A549 (cell line): ENCODE data around the gene LUZP2.

ENCODE experiments used
- CTCF ChIP-seq: fragments of >200 bp; sonication (Bioruptor Twin); formaldehyde crosslinking; IDR thresholded peaks from 3 replicates; pipeline ENCODE4 v1.5.1; 2016
- EHF ChIP-seq: fragments of 250-450 bp; sonication (Bioruptor Pico); IDR thresholded peaks from 2 replicates; pipeline ENCODE4 v1.5.0; 2020; ENCODE audit warnings: mild to moderate bottlenecking
- EP300 ChIP-seq, 2 experiments: fragments of >200 bp; sonication (Bioruptor Twin); formaldehyde crosslinking; IDR thresholded peaks; 2 replicates in 1 of 2; 3 replicates in 1 of 2; pipeline ENCODE4 v1.6.1; 2016 to 2017
- ESRRA ChIP-seq: fragments of 150-350 bp; IDR thresholded peaks from 2 replicates; pipeline ENCODE4 v1.6.1; 2014; ENCODE audit warnings: mild to moderate bottlenecking, low read length, borderline replicate concordance
- JUN ChIP-seq, 2 experiments: fragments of >200 bp; sonication (Bioruptor Twin); formaldehyde crosslinking; IDR thresholded peaks; 2 replicates in 1 of 2; 3 replicates in 1 of 2; pipeline ENCODE4 v1.6.1; 2016 to 2017
- MAX ChIP-seq: IDR thresholded peaks from 2 replicates; pipeline ENCODE4 v1.6.1; 2012
- PHF8 ChIP-seq: fragments of 200-600 bp; sonication (generic); IDR thresholded peaks from 2 replicates; pipeline ENCODE4 v1.6.1; 2016; ENCODE audit warnings: low read depth, mild to moderate bottlenecking, antibody characterized with exemption, moderate library complexity, borderline replicate concordance
- POLR2A ChIP-seq: IDR thresholded peaks from 2 replicates; pipeline ENCODE4 v1.6.1; 2012; ENCODE audit warnings: mild to moderate bottlenecking, low read length
- RAD21 ChIP-seq, 2 experiments: fragments of >200 bp in 1 of 2; sonication (Bioruptor Twin) in 1 of 2; formaldehyde crosslinking in 1 of 2; IDR thresholded peaks in 1 of 2; conservative IDR thresholded peaks in 1 of 2; 2 replicates in 1 of 2; 3 replicates in 1 of 2; pipeline ENCODE4 v1.6.1; 2012 to 2018; ENCODE audit warnings: inconsistent platforms in 1 of 2
- RNF2 ChIP-seq: fragments of 200-600 bp; sonication (generic); IDR thresholded peaks from 2 replicates; pipeline ENCODE4 v1.6.1; 2016; ENCODE audit warnings: low read depth, mild to moderate bottlenecking, antibody characterized with exemption, moderate library complexity, borderline replicate concordance
- USF2 ChIP-seq: fragments of 450-650 bp; IDR thresholded peaks from 2 replicates; pipeline ENCODE4 v1.6.1; 2014; ENCODE audit warnings: antibody characterized with exemption
- ZC3H11A ChIP-seq: fragments of 450-650 bp; IDR thresholded peaks from 2 replicates; pipeline ENCODE4 v1.6.1; 2014; ENCODE audit warnings: antibody characterized with exemption, mild to moderate bottlenecking

GRCh38 chr11:24489477-24489876, 7.4 kb upstream of the LUZP2 start:
- TF ChIP-seq CTCF: no peak
- no peak for TF ChIP-seq RAD21 (conservative IDR thresholded peaks at IDR 0.05 in 1 of 2, IDR thresholded peaks at IDR 0.05 in 1 of 2)
- no peak for TF ChIP-seq JUN (IDR thresholded peaks at IDR 0.05)
- no peak for TF ChIP-seq MAX
- TF ChIP-seq ZC3H11A: no peak
- TF ChIP-seq POLR2A: no peak
- TF ChIP-seq EHF (CRISPR knock-in tag): no peak
- no peak for TF ChIP-seq EP300 (IDR thresholded peaks at IDR 0.05)
- no peak for TF ChIP-seq RNF2
- TF ChIP-seq ESRRA: no peak
- TF ChIP-seq PHF8: no peak
- TF ChIP-seq USF2: no peak
